GM18870 (cell line): Measurements from ENCODE around the gene HDHD3.
"Not testable (repeated sequence)": the region's sequence is repeated elsewhere in the genome, so short reads cannot be mapped to it uniquely, and the experiment has no call there.

ENCODE experiments used
- ATAC-seq: cut with Tn5 transposase; IDR thresholded peaks from one replicate; pipeline ENCODE4 v1.9.1; 2021; ENCODE audit warnings: moderate library complexity; ENCODE audit not compliant: unreplicated experiment

HDHD3 gene

GRCh38 chr9:113368348-113368981 lies 8.3 kb downstream of the HDHD3 start:
- ATAC-seq = no peak

GRCh38 chr9:113365652-113366051 lies 11.1 kb downstream of the HDHD3 start:
- ATAC-seq = not testable (repeated sequence)

GRCh38 chr9:113364951-113365350 lies 11.8 kb downstream of the HDHD3 start:
- no peak for ATAC-seq

- no peak for ATAC-seq
These were observed 13.4 kb downstream of the HDHD3 start for GRCh38 chr9:113363336-113363735.

- no peak for ATAC-seq
These were observed 15.3 kb downstream of the HDHD3 start for GRCh38 chr9:113361304-113362018.

GRCh38 chr9:113360242-113360842 lies 16.4 kb downstream of the HDHD3 start:
- ATAC-seq = no peak

- no peak for ATAC-seq
These were observed 17.4 kb downstream of the HDHD3 start for GRCh38 chr9:113359385-113359784.

- ATAC-seq = no peak
These were observed 20.0 kb downstream of the HDHD3 start for GRCh38 chr9:113356686-113357292.

- ATAC-seq = no peak
These were observed 21.7 kb downstream of the HDHD3 start for GRCh38 chr9:113355040-113355596.

GRCh38 chr9:113352411-113352810 lies 24.4 kb downstream of the HDHD3 start:
- ATAC-seq = no peak

- ATAC-seq = no peak
These were observed 24.8 kb downstream of the HDHD3 start for GRCh38 chr9:113352006-113352405.

GRCh38 chr9:113350937-113351336 lies 25.8 kb downstream of the HDHD3 start:
- no peak for ATAC-seq

GRCh38 chr9:113350107-113350661 lies 26.6 kb downstream of the HDHD3 start:
- ATAC-seq = no peak

- ATAC-seq = no peak
These were observed 27.2 kb downstream of the HDHD3 start, which contains the start of gene BSPRY for GRCh38 chr9:113349445-113350094. TSS of gene BSPRY (plus strand) at chr9:113349541. CDS start at chr9:113349580, 39 bp downstream.

- ATAC-seq = no peak
These were observed 27.7 kb downstream of the HDHD3 start for GRCh38 chr9:113349066-113349444.

GRCh38 chr9:113348437-113348836 lies 28.3 kb downstream of the HDHD3 start:
- ATAC-seq = no peak

- no peak for ATAC-seq
These were observed 31.1 kb downstream of the HDHD3 start for GRCh38 chr9:113345671-113346070.

- no peak for ATAC-seq
These were observed 31.6 kb downstream of the HDHD3 start for GRCh38 chr9:113345190-113345589.

GRCh38 chr9:113343732-113344231 lies 33.0 kb downstream of the HDHD3 start:
- ATAC-seq = no peak

GRCh38 chr9:113341712-113342410 lies 34.9 kb downstream of the HDHD3 start:
- ATAC-seq = no peak
